ENCODE measurements around the gene ATP5PD. TPM values are rescaled to one million over a fixed set of nuclear protein-coding genes. Genes with fewer than 3 reads are reported as not detected.
A peak's percentile ranks its signal among the peaks of the same experiment; 100 is the strongest.

The ATP5PD gene
- total and polyA plus RNA-seq, 2 of the 13 experiments (the other 11 are each of a cell fraction or from before 2014, with no cell fraction given): 158 to 428 TPM

DNA sequence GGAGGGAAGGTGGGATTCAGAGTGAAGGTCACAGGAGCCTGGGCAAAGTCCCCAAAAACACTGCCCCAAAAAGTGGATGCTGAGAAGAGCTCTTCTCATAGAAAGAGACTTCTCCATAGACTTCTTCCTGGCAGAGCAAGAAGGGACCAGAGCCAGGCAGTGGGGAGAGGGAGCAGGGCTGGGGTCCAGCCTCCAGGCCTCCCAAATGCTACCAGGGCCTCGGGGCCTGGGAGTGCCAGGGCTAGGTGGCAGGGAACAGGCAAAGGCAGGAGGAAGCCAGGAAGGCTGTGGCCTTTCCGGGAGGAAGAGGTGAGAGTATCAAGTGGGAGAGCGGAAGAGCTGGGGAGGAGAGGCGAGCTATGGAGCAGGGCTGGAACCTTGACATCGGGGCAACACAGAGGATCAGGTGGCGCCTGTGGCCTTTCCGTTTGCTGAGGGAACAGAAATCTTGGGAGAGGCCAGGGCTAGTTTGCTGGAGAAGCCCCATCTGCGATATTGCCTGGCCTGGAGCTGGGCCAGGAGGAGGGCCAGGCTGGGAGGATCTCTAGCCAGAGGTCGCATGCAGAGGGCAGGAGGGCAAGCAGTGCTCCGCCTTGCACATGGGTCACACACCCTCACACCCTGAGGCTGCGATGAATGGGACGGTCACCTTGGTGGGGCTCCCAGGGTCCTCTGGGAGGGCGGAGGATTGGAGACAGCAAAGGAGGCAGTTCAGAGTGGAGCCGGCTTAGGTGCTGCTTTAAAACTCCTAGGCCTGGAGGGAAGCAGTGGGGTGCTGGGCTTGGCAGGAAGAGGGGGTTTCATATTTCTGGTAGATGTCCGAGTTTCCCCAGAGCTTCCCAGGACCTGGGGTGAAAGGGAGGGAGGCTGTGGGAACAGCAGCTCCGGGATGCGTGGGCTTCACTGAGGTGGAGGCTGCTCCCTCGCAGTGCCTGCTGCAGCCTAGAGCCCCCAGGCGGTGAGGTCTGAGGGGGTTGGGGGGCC, 44.4 kb upstream of the ATP5PD start (continued):
- no peak; the same call in 1 of the 2 replicates for TF ChIP-seq KLF12 (CRISPR knock-in tag; IDR thresholded peaks at IDR 0.05; ENCODE audit: borderline replicate concordance)
- TF ChIP-seq, protein P1, sequence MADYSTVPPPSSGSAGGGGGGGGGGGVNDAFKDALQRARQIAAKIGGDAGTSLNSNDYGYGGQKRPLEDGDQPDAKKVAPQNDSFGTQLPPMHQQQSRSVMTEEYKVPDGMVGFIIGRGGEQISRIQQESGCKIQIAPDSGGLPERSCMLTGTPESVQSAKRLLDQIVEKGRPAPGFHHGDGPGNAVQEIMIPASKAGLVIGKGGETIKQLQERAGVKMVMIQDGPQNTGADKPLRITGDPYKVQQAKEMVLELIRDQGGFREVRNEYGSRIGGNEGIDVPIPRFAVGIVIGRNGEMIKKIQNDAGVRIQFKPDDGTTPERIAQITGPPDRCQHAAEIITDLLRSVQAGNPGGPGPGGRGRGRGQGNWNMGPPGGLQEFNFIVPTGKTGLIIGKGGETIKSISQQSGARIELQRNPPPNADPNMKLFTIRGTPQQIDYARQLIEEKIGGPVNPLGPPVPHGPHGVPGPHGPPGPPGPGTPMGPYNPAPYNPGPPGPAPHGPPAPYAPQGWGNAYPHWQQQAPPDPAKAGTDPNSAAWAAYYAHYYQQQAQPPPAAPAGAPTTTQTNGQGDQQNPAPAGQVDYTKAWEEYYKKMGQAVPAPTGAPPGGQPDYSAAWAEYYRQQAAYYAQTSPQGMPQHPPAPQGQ (CRISPR knock-in tag; IDR thresholded peaks at IDR 0.05; ENCODE audit: borderline replicate concordance): no peak
- TF ChIP-seq HMG20B (CRISPR knock-in tag; conservative IDR thresholded peaks at IDR 0.05): peak; percentile 90
- no peak; the same call in 1 of the 2 replicates for TF ChIP-seq ZBTB7A (CRISPR knock-in tag; IDR thresholded peaks at IDR 0.05)
- peak; percentile 73 for TF ChIP-seq FOSL2 (CRISPR knock-in tag; IDR thresholded peaks at IDR 0.05)
- peak; percentile 53; the same call in 1 of the 2 replicates for TF ChIP-seq ZMYM4 (CRISPR knock-in tag; IDR thresholded peaks at IDR 0.05)
- no peak for TF ChIP-seq SRSF9 (IDR thresholded peaks at IDR 0.05; ENCODE audit: borderline replicate concordance, insufficient read depth, low read depth, low read length, poor library complexity, severe bottlenecking)
- TF ChIP-seq CBX5 (CRISPR knock-in tag; IDR thresholded peaks at IDR 0.05; ENCODE audit: borderline replicate concordance): no peak; the same call in 1 of the 2 replicates
- no peak for TF ChIP-seq CHCHD3 (CRISPR knock-in tag; IDR thresholded peaks at IDR 0.05)
- no peak for TF ChIP-seq BRD4 (CRISPR knock-in tag; IDR thresholded peaks at IDR 0.05)
- TF ChIP-seq ZFP1 (CRISPR knock-in tag; IDR thresholded peaks at IDR 0.05): 0 out of 2 replicates have a peak, but pooled peaks have one; percentile 13
- peak; percentile 62; the same call in 1 of the 2 replicates for TF ChIP-seq ZNF605 (CRISPR knock-in tag; IDR thresholded peaks at IDR 0.05)
- TF ChIP-seq GATA4 (IDR thresholded peaks at IDR 0.05; ENCODE audit: borderline replicate concordance, low read depth): no peak
- TF ChIP-seq ZNF670 (CRISPR knock-in tag; IDR thresholded peaks at IDR 0.05; ENCODE audit: borderline replicate concordance): no peak
- TF ChIP-seq, protein P2, sequence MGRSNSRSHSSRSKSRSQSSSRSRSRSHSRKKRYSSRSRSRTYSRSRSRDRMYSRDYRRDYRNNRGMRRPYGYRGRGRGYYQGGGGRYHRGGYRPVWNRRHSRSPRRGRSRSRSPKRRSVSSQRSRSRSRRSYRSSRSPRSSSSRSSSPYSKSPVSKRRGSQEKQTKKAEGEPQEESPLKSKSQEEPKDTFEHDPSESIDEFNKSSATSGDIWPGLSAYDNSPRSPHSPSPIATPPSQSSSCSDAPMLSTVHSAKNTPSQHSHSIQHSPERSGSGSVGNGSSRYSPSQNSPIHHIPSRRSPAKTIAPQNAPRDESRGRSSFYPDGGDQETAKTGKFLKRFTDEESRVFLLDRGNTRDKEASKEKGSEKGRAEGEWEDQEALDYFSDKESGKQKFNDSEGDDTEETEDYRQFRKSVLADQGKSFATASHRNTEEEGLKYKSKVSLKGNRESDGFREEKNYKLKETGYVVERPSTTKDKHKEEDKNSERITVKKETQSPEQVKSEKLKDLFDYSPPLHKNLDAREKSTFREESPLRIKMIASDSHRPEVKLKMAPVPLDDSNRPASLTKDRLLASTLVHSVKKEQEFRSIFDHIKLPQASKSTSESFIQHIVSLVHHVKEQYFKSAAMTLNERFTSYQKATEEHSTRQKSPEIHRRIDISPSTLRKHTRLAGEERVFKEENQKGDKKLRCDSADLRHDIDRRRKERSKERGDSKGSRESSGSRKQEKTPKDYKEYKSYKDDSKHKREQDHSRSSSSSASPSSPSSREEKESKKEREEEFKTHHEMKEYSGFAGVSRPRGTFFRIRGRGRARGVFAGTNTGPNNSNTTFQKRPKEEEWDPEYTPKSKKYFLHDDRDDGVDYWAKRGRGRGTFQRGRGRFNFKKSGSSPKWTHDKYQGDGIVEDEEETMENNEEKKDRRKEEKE (IDR thresholded peaks at IDR 0.05): no peak
- no peak for TF ChIP-seq ZNF629 (CRISPR knock-in tag; conservative IDR thresholded peaks at IDR 0.05)
- peak; percentile 87 for TF ChIP-seq AKAP8 (CRISPR knock-in tag; IDR thresholded peaks at IDR 0.05)
- no peak for TF ChIP-seq HNRNPK (IDR thresholded peaks at IDR 0.05; ENCODE audit: low read depth, low read length, poor library complexity, severe bottlenecking)
- peak; percentile 89 for TF ChIP-seq HMG20A (CRISPR knock-in tag; IDR thresholded peaks at IDR 0.05; ENCODE audit: borderline replicate concordance)
- TF ChIP-seq, protein P3, sequence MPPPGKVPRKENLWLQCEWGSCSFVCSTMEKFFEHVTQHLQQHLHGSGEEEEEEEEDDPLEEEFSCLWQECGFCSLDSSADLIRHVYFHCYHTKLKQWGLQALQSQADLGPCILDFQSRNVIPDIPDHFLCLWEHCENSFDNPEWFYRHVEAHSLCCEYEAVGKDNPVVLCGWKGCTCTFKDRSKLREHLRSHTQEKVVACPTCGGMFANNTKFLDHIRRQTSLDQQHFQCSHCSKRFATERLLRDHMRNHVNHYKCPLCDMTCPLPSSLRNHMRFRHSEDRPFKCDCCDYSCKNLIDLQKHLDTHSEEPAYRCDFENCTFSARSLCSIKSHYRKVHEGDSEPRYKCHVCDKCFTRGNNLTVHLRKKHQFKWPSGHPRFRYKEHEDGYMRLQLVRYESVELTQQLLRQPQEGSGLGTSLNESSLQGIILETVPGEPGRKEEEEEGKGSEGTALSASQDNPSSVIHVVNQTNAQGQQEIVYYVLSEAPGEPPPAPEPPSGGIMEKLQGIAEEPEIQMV (CRISPR knock-in tag; IDR thresholded peaks at IDR 0.05; ENCODE audit: low read depth): peak; percentile 48; the same call in 1 of the 2 replicates
- no peak for TF ChIP-seq SRF (IDR thresholded peaks at IDR 0.05; ENCODE audit: low read depth, low read length)
- peak; percentile 70; the same call in 1 of the 2 replicates for TF ChIP-seq ZNF335 (CRISPR knock-in tag; IDR thresholded peaks at IDR 0.05)
- TF ChIP-seq ZNF552 (CRISPR knock-in tag; IDR thresholded peaks at IDR 0.05; ENCODE audit: borderline replicate concordance): peak; percentile 52; the same call in 1 of the 2 replicates
- no peak for TF ChIP-seq STAG1 (CRISPR knock-in tag; IDR thresholded peaks at IDR 0.05)
